Hematopoietic multipotent progenitor cell treated with erythropoietin and hydrocortisone succinate and interleukin-3 and kit ligand, for 8 days (in vitro differentiated cells): ENCODE measurements around the gene RFX3.

Experiments used
- DNase-seq: peaks from one replicate; pipeline ENCODE4 v3.0.0-alpha.2; 2015

The RFX3 gene

GRCh38 chr9:3431890-3432289 is 93.9 kb downstream of the RFX3 start:
- DNase-seq = no peak

GRCh38 chr9:3419893-3420292 is 105.9 kb downstream of the RFX3 start:
- DNase-seq = no peak

DNA sequence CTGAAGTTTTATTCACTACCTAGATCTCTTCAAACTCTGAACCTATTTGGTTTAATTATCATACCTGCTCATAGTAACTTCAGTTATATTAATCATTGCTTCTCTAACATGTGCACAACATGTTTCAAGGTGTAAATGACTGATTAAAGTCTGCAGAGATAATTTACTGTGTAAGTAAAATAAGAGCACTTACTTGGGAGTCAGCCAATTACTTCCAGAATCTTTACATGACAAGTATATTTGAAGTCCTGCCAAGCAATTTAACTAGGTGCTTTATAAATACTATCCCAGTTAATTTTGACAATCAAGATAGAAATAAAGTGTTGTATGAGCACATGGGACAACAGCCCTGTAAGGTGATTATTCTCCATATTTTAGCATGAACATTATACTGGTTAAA is 109.9 kb downstream of the RFX3 start:
- DNase-seq = peak; percentile 76

GRCh38 chr9:3413984-3414383 is 111.8 kb downstream of the RFX3 start:
- no peak for DNase-seq

DNA sequence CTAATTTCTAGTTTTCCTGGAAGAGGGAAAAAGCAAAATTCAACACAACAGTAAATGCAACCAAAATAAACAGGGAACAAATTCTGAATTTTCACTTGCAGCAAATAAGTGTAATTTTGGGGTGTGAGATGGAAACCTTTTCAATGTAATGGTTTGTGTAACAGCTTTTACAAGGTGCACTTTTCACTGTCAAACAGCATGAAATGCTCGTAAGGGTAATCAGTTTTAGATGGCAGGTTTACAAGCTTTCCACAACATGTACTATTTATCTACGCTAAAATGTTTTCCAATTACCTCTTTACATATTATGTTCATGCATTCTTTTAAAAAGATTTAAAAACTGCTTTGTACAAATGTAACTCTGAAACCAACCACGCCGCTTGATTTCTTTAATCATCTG is 115.3 kb downstream of the RFX3 start:
- DNase-seq = no peak

- no peak for DNase-seq
Measured at GRCh38 chr9:3409453-3409852, 116.3 kb downstream of the RFX3 start.

DNA sequence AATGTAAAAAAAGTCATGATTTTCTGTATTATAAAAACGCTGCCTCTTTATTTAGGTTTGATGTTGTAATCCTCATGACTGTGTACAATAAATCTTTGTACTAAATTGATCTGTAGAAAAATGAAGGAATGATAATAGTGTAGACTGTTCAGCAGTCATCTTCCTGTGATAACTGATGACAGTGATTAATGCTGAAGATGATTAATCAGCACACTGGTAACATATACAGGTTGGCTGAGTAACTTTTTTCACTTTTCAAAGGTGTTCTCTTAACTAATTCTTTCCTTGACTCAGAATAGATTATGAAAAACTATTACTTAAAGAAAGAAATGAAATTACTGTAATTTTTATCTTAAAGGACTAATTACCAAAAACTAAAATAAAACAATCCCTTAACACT is 122.5 kb downstream of the RFX3 start:
- no peak for DNase-seq

DNA sequence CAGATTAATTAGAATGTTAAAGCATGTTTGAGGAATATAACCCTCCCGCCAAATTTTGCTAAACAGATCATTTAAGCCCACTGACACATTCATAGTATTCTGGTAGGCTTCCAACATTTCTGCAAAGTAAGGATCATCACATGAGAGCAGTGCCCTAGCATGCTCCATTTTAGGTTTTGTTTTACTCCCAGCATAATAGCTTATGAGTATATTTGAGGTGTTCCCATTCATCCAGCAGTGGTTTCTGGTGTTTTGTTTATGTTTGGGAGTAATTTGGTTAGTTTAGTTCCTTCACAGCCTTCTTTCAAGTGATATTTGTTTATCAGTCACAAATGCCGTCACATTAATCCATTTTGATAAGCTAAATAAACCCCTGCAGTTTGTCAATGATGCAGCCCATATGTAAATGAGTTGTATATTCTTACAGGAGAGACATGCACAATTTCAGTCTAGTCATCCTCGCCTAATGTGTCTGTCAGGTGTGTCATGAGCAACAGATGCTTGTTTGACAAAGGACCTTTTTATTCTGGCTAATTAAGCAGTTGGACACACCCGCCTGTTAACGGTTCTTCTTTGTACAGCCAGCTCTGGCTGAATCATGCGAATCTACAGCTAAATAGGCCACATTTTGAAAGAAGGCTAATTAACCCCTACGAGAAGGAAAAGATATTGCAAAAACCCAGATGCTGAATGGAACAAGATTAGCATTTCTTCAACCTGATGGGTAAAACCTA is 124.4 kb downstream of the RFX3 start:
- peak; percentile 35 for DNase-seq

- no peak for DNase-seq
Measured at GRCh38 chr9:3398232-3398648, 127.6 kb downstream of the RFX3 start.

GRCh38 chr9:3397766-3398165 is 128.0 kb downstream of the RFX3 start:
- no peak for DNase-seq

GRCh38 chr9:3391414-3391813 is 134.4 kb downstream of the RFX3 start:
- no peak for DNase-seq

- DNase-seq = no peak
Measured at GRCh38 chr9:3386753-3387152, 139.0 kb downstream of the RFX3 start.

DNA sequence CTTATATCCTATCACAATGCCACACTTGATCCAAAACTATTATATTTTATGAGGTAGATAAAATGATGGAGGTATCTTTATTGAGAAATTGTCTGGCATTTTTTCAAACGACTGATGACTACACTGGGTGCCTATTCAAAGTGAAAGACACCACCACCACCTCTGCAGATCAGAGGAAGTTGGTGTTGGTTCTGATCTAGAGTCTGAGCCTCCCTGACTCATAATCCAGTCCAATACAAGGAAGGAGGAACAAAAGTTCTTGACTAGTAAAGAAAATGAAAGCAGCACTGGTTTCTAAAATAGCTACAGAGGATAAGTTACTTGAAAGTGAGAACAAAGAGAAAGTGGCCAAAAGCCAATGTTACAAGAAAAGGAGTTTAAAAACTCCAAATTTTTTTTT is 139.9 kb downstream of the RFX3 start:
- no peak for DNase-seq

DNA sequence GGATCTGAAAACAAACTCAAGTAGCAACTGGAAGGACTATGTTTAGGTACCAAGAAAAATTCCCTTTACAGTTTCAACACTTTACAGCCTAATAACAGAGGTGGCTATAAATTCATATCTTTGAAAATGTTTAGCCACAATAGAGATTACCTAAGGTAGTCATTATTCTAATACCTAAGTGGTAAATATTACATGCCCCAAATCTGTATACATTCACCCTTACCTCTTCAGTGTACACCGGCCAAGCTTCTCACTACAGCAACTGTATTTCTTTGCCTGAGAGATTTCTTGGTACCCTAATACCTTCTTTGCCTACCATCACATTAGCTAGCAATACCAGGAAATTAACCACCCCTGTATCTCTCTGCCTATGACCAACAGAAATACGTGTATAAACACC is 154.0 kb downstream of the RFX3 start:
- DNase-seq = no peak

- no peak for DNase-seq
Measured at GRCh38 chr9:3370715-3371114, 155.1 kb downstream of the RFX3 start.

GRCh38 chr9:3367185-3367584 is 158.6 kb downstream of the RFX3 start:
- no peak for DNase-seq

DNA sequence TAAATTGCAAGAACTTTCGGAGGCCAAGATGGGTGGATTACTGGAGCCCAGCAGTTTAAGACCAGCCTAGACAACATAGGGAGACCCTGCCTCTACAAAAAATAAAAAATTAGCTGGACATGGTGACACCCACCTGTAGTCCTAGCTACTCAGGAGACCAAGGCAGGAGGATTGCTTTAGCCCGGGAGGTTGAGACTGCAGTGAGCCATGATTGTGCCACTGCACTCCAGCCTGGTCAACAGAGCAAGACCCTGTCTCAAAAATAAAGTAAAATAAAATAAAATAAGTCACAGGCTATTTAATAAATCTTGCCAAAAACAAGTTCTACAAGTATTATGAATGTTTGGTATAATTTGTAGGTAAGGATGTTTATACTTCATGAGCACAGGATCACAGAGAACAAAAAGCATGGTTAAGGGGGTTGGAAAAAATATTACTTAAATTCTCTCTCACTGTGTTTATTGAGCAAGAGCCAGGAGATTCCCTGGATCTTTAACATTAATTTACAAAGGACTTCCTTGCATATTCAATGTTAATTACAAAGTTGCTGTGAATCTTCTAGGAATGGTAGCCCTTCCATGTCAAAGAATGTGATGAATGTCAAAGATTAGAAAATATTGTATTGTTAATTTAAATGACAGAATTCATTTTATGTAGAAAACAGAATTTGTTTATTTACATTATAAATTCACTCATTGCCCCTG is 164.0 kb downstream of the RFX3 start:
- DNase-seq = no peak

- DNase-seq = no peak
Measured at GRCh38 chr9:3361116-3361515, 164.7 kb downstream of the RFX3 start.

DNA sequence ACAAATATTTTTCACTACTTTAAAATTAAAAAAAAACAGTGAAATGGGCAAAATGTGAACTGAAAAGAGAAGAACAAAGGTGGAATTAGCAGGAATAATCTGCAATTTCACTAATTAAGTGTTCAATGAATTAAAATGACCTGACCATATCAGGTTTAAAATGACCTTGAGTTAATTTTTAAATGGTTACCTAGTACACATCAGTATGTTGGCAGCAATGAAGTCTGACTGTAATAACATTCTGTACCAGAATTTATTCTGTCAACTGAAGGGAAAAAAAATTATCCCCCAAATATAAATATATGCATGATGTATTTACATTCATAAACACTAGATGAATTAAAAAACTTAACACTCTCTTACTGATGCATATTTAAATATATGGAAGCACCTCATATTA is 165.6 kb downstream of the RFX3 start:
- no peak for DNase-seq

GRCh38 chr9:3359778-3360177 is 166.0 kb downstream of the RFX3 start:
- DNase-seq = no peak

GRCh38 chr9:3359048-3359692 is 166.6 kb downstream of the RFX3 start:
- DNase-seq = no peak

DNA sequence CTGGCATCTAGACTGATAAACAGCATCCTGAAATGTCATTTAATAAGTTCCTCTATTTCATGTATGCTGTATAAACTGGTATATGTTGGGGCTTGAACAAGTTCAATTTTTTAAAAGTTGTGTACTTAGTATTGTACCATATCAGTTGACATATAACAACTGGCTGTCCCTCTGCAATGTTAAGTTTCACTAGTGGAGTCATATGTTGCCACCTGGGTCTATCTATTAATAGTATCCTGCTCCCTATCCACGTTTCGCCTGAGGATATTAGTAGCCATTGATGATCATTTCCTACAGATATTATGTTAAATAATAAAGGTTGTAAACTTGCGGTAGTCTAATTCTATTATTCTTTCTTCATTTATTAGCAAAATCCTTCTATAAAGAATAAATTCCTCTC is 177.6 kb downstream of the RFX3 start:
- DNase-seq = no peak

DNA sequence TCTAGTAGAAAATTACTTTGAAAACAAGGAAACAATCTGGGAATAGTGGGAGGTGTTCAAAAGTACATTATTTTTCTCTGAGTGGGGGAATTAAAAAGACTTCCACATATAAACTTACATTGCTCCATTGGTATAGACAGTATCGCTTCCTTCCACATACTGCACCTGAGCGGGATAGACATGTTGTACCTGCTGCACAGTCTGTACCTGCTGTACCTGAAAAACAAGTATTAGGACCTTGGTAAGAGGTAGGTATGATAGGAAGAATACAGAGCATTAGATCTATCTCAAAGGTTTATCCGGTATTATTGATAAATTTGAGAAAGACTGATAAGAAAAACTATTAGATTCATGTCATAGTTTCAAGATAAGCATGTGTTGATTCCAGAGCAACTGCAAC is 179.3 kb downstream of the RFX3 start:
- DNase-seq = no peak

GRCh38 chr9:3343671-3344070 is 182.1 kb downstream of the RFX3 start:
- no peak for DNase-seq
